Gastroesophageal sphincter (tissue), 3 donors: ENCODE results near the gene SRM.

Source experiments
- POLR2A ChIP-seq, 2 donors: fragments of 450-650 bp; IDR thresholded peaks; one replicate each; pipeline ENCODE4 v1.6.1; 2017; ENCODE audit warnings: antibody characterized with exemption in 2 of 2, mild to moderate bottlenecking in 2 of 2, moderate library complexity in 1 of 2
- POLR2AphosphoS5 ChIP-seq: sonication (generic); formaldehyde crosslinking; IDR thresholded peaks from one replicate; pipeline ENCODE4 v1.6.1; 2017; ENCODE audit warnings: antibody characterized with exemption
- TF ChIP-seq, protein P1 (sequence below), 4 experiments: fragments of 200-600 bp in 2 of 4; fragments of 450-650 bp in 2 of 4; sonication (generic) in 1 of 4; IDR thresholded peaks; one replicate each; pipeline ENCODE4 v1.5.1; 2017 to 2019; ENCODE audit warnings: antibody characterized with exemption in 4 of 4, mild to moderate bottlenecking in 2 of 4, moderate library complexity in 2 of 4

DNA sequence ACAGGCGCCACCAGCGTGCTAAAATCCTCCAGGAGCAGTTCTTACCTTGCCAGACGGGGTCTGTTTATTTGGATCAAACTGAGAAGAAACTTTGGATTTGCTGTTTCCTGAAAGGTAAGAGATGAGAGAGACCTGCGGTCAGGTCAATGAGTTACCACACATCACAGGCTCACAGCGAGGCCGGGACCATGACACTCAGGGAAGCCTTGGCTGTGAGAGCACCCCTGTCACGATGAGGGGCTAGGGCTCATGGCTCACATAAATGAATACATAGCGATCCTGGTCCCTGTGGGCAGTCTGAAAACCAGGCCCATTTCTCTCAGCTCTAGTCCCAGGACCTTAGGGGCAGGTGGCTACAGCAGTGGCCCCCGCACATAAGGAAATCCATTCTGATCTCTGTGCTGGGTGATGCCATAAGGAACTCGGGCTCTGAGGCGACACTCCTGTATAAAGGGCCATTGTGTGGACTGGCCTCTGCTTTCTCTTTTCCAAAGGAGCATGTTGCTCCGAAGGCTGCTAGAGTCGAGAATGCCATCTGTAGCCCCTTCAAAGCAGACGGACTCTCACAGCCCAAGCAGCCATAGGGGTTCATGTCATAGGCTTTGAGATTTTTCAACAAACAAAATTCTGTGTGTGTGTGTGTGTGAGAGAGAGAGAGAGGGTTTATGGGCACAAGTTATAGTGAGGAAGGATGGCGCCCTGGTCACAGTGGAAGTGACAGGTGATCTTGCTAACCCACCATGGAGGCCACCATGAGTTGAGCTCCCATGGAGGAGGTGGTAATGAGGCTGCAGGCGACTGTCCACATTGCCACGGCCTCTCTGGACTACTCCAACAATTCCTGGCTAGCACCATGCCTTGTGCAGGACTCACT lies 9.0 kb upstream of the SRM start:
- TF ChIP-seq, protein P1, sequence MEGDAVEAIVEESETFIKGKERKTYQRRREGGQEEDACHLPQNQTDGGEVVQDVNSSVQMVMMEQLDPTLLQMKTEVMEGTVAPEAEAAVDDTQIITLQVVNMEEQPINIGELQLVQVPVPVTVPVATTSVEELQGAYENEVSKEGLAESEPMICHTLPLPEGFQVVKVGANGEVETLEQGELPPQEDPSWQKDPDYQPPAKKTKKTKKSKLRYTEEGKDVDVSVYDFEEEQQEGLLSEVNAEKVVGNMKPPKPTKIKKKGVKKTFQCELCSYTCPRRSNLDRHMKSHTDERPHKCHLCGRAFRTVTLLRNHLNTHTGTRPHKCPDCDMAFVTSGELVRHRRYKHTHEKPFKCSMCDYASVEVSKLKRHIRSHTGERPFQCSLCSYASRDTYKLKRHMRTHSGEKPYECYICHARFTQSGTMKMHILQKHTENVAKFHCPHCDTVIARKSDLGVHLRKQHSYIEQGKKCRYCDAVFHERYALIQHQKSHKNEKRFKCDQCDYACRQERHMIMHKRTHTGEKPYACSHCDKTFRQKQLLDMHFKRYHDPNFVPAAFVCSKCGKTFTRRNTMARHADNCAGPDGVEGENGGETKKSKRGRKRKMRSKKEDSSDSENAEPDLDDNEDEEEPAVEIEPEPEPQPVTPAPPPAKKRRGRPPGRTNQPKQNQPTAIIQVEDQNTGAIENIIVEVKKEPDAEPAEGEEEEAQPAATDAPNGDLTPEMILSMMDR (IDR thresholded peaks at IDR 0.05): no peak
- no peak for TF ChIP-seq POLR2AphosphoS5
- no peak for TF ChIP-seq POLR2A (IDR thresholded peaks at IDR 0.05)
